C4-2B (cell line): ENCODE results near the gene EXD3.

ENCODE experiments used
- H3K27ac ChIP-seq: fragments of 450-650 bp; 2 replicates; pipeline ENCODE4 v1.5.1; 2017
- ZFX ChIP-seq: fragments of 450-650 bp; IDR thresholded peaks from 2 replicates; pipeline ENCODE4 v1.6.1; 2017
- TF ChIP-seq, protein P1 (sequence below): fragments of 450-650 bp; conservative IDR thresholded peaks from 2 replicates; pipeline ENCODE4 v1.5.1; 2017; ENCODE audit warnings: mild to moderate bottlenecking

Gene EXD3

DNA sequence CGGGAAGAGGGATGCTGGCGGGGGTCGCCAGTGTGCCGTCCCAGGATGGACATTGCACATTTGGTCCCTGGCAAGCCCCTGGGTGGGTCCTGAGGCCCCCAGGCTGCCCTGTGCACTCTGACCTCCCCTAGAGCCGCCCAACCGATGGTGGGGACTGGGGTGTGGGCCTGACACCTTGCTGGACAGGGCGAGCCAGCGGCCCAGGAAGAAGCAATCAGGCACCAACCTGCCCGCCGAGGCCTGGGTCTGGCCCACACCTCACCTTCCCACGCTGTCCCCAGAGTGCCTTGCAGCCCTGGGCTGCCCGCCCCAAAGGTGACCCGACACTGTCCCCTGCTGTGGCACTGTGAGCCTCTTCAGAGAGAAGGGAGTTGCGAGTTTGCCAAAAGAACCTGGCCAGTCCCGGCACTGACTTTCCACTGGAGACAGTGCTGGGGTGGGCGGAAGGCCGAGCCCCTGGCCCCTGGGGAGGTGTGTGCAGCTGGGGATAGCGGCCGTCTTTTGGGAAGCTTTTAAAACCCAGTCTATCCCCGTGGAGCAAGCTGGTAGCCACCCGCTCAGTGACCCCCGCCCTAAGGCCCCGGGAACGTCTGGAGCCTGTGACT is 108.9 kb downstream of the EXD3 start:
- no peak overlapping the region for H3K27ac ChIP-seq
- TF ChIP-seq, protein P1, sequence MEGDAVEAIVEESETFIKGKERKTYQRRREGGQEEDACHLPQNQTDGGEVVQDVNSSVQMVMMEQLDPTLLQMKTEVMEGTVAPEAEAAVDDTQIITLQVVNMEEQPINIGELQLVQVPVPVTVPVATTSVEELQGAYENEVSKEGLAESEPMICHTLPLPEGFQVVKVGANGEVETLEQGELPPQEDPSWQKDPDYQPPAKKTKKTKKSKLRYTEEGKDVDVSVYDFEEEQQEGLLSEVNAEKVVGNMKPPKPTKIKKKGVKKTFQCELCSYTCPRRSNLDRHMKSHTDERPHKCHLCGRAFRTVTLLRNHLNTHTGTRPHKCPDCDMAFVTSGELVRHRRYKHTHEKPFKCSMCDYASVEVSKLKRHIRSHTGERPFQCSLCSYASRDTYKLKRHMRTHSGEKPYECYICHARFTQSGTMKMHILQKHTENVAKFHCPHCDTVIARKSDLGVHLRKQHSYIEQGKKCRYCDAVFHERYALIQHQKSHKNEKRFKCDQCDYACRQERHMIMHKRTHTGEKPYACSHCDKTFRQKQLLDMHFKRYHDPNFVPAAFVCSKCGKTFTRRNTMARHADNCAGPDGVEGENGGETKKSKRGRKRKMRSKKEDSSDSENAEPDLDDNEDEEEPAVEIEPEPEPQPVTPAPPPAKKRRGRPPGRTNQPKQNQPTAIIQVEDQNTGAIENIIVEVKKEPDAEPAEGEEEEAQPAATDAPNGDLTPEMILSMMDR, result no peak
- TF ChIP-seq ZFX, result no peak

DNA sequence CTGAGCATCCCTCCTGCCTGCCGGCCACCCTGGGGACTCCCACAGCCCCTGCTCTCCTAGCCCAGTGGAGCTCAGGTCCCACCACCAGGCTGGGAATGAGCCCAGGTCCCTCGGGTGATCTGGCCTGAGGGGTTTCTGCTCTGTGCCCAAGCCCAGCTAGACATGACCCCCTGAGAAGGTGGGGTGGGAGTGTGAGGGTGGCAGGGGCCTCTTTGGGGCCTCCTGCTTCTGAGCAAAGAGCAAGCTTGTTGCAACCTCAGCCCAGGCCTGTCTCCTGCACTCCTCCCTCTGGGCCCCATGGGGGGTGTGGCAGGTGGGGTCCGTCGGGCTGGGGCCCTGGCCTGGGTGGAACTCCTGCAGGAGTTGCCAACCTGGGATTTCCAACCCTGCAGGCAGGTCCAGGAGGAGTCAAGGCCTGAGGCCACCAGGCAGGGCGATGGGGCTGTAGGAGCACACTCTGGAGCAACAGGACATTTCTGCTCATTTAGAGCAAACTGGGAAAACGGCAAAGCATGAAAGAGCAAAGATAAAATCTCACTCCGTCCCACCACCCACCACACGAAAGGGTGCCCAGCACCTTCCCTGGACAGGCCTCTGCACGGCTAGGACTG is 109.5 kb downstream of the EXD3 start:
- no peak overlapping the region for H3K27ac ChIP-seq
- no peak for TF ChIP-seq ZFX
- TF ChIP-seq, protein P1, result no peak

DNA sequence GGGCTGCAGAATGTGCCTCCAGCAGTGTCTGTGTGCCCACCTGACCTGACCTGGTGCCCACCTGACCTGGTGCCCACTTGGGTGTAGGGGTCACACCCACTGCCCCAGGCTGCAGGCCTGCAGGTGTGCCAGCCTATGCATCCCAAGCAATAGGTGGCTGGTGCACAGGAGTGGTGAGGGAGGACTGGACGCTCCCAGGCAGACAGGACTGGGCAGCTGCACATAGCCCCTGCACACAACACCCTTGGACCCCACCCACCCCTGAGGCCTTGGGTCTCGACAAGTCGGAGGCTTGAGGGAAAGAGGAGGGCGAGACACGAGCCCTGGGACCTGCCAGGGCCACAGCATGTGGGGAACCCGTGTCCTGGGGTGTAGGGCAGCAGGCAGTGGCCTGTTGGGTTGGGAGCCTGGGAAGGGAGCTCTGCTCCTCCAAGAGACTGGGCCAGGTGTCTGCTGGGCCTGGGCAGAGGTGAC is 110.1 kb downstream of the EXD3 start:
- TF ChIP-seq, protein P1, result no peak
- no peak for TF ChIP-seq ZFX
- no peak overlapping the region for H3K27ac ChIP-seq

GRCh38 chr9:137311986-137312851 is 110.7 kb downstream of the EXD3 start:
- TF ChIP-seq ZFX, result no peak
- TF ChIP-seq, protein P1, result no peak
- H3K27ac ChIP-seq, result peak overlapping the region; percentile 45

DNA sequence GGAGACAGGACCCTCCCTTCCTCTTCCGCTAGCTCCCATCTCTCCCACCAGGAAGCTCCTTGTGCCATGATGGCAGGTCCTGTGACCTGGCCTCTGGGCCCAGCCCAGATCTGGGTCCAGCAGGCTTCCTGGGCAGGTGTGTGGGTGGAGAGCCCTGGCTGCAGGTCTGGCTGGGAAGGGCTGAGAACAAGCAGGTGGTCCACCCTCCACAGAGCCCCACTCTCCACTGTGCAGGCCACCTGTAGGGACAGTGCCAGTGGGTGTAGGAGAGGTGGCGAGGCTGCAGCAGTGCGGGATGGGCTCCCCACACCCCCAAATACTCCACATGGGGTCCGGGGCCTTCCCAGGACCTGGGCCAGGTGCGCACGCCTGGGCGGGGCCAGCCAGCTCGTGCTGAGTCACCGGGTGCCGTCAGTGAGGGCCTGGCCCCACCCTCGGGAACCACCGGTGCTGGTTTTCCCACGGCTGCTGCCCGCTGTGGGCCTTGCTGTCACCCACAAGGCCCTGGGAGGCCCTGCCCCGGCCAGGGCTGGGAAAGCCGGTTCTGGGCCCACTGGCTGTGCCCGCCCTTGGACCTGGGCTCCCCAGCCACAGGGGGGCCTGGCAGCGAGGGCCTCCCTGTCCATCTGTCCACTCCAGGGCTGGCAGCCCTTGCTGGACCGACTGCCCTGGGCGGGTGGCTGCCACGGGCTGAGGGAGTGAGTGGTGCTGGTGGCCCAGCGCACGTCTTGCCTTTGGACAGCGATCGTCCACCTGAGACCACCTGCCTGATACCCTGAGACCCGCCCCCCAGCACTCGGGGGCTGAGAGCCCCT is 111.6 kb downstream of the EXD3 start:
- TF ChIP-seq, protein P1, result no peak
- TF ChIP-seq ZFX, result no peak; the same call in 1 of the 2 replicates
- peak overlapping the region; percentile 45 for H3K27ac ChIP-seq

- no peak for TF ChIP-seq ZFX
- TF ChIP-seq, protein P1, result no peak
- H3K27ac ChIP-seq, result peak overlapping the region; percentile 45
These were observed 112.5 kb downstream of the EXD3 start for GRCh38 chr9:137310189-137311052.
